OCI-M2 (cell line): ENCODE data around the gene FAAP100.

ENCODE experiments used
- DNase-seq: peaks from one replicate; lab custom pipeline; 2025; ENCODE audit not compliant: unreplicated experiment; lab: John Stamatoyannopoulos, UW

FAAP100 gene

DNA sequence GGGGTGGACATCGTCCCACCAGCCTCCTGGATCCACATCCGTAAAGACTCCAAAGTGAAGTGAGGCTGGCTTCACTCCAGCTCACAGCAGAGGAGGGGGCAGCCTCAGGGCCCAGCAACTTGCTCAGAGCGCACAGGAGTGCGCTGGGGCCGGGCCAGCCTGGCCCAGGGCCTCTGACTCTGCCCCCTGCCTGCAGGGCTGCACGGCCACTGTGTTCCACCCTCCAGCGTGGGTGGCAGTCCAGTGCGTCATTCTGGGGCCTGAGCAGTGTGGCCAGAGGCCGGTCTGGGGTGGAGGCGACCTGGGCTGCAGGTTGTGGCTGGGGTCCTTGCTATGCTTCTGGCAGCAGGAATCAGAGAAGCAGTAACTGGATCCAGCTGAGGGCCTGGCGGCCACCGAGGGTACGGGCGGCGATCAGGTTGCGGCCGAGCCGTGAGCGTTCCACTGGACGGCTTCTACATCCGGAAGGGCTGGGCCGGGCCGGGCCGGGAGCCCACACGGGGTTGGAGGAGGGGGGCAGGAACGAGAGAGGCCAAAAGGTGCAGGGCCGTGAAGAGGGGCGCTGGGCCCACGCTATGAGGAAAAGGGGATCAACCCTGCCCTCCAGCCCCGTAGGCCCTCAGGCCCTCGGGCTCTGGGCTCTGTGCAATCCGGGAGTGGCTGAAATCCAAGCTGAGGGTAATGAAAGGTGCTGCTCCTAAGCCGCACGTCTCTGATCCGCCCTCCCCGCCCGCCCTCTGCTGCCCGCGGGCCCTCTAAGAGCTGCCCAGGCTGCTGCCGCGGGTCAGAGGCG lies 24.4 kb downstream of the FAAP100 start, which contains the start of gene FSCN2:
TSS of gene FSCN2 (plus strand) at position 787 of the 793 bp plus-strand sequence. CDS start 155 bp downstream, outside the sequence.
- no peak for DNase-seq

DNA sequence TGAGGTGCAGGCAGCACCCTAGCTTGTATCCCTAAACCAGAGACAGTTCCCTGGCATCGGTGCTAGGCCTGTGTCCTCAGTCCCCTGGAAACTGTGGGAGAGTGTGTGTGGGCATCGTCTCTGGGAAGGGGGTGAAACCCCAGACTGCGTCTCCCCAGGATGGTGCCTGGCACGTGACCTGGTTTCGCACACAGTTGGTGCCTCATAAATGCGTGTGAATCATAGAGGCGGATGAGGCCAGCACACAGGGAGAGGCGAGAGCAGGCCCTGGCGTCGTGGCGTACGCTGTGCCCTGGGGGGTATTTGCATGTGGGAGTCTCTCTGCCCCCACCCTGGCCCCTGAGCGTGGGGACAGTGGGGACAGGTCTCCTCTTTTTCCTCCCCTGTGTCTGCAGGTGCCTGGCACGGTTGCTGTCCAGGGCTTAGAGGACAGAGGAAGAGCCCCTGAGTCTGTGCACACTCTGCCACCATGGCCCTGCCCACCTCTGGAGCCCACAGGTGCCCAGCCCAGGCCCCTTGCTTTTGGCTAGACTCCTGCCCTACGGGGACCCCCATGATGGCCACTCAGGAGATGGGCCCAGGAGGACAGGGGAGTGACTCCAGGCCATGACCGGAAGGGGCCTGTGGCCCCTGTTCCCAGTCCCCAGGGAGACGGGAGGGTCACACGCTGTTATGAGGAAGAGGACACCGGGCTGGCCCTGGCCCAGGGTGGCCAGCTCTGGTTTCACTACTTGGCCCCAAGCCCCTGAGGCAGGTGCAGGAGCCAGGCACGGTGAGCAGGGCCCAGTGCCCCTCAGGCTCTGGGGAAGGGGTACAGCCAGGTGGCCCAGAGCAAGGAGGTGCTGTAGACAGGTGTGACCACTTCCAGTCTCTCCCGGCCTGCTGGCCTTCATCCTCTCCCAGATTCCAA lies 25.2 kb downstream of the FAAP100 start:
- DNase-seq, result no peak

DNA sequence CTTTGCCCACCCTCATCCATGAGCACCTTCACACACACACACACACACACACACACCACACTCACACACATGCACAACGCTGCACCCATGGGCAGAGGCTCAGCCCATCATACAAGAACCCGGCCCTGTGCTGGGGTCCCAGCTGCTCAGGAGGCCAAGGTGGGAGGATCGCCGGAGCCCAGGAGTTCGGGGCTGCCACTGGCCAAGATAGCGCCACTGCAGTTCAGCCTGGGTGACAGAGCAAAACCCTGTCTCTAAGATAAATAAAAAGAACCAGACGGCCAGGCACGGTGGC lies 27.3 kb downstream of the FAAP100 start:
- DNase-seq, result no peak

DNA sequence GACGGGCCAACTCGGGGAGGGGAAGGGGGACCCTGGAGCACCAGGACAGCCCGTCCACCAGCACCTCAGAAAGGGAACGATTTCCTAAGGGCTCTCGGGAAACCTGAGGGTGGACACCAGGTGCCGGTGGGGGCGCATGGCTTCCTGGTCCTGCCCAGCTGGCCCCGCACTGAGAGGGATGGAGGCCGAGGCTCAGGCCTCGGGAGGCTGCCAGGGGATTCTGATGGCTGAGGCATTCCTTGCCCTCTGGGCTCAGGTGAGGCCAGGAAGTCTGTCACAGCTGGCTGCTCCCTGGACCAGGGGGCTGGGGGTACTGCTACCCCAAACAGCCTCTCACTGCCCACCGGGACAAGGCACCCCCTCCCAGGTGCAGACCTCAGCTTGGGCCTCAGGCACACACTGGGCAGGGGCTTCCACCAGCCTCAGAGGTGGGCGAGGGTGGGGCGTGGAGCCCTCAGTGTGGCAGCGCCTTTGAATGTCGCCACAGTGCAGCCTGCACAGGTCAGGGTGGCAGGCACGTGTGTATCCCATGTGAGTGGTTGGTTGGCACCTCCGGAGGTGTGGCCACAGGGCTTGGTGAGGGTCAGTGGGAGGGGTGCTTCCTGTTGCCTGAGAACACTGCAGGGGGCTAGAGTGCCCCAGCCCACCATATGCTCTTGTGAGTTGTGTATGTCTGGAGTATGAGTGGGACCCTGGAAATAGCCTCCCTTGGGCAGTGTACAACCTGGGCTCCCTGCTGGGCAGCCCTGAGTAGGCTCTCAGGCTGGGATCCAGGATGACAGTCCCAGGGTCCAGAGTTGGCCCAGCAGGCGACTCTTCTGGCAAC lies 27.9 kb downstream of the FAAP100 start:
- DNase-seq, result no peak

DNA sequence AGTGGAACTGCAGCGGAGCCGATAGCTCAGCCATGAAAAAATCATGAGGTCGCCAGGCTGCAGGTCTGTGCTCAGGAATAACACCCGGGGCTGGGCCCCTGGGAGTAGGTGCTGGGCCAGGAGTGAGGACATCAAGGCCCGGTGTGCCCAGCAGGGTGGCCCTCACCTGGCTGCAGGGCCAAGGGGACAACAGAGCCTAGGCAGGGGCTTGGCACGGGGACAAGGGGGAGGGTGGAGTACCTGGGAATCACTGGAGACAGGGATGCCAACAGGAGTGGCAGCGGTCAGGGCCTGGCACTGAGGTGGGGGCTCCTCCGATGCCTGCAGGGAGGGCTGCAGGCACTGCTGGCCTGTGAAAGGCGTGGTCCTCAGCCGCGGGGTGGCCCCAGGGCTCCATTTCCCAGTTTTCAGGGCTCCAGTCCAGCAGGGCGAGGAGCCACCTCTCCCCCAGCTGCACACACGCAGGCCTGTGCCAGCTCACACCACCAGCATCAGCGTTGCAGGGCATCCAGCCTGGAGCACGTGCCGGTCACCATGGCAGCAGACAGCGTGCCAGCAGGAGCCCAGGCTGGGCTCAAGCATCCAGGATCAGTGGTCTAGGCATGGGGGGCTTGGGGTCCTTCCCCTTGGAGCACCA lies 28.6 kb downstream of the FAAP100 start:
- no peak for DNase-seq

DNA sequence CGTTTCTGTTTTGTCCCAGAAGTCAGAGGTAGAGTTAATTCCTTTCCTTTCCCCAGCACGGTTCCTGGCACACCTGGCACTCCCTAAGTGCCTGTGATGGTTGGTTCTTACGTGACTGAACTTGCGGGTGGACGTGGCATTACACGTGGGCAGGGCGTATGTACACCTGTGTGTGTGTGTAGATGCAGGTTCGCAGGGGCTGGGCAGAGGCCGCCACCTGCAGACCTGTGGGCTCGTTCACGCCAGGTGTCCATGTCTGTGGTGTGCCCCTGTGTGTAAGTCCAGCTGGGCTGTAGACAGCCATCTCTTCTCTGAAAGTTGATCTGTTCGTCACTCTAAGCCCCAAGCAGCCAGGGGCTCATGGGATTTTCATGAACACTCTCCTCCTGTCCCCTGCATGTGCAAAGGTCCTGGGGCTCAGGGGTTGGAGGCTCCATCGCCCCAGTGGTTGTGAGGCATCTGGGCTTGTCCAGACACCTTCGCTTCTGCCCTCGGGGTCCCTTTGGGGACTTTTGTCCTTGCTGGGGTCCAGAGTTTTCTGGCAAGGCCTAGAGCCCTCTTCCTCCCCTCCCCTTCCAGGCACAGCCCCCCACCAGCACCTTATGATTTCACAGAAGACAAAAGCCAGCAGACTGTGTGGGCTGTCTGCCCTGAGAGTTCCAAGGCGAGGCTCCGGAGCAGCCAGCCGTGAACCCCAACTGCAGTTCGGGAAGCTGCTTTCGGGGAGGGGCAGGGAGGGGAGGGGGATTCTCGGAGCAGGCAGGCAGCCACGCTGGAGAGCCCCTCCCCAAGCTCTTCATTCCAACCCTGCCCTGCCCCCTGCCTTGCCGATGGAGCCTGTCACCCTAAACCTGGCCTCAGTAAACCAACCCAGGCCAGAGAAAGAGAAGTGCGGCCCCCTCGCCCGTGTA lies 29.4 kb downstream of the FAAP100 start:
- no peak for DNase-seq

DNA sequence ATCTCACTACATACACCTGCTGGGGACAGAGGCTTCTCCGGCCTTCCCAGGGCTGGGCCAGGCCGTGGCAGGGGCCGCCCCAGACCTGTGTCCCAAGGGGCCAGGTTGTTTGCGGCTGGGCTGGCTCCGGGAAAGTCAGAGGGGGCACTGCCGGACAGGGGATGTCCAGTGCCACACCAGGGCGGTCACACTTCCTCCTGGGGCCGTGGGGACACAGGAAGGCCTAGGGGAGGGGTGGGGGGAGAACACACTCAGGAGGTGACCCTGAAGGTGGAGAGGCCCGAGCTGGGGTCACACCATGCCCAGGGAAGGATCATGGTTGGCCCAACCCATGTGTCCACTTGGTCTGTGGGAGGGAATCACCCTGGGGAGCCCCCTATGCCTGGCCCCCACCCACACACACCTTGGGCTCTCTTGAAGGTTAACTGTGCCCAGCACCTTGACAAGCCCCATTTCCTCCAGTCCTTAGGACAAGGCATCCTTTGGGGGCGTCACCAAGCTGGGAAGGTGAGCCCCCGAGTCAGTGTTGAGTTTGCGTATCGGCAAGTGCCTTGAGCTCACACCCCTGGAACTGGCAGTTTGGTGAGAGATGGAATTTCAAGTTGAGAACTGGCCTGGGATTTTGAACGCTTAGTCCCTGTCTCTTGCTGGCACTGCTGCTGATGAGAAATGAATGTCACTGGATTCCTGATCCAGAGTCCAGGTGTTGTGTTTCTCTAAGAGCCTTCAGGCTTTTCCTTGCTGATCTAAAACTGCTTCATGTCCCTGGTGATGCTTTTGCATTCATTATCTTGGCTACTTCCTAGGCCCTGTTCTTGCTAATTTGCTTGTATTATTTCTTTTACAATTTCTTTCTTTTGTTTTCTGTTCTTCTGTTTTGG lies 31.9 kb downstream of the FAAP100 start:
- DNase-seq, result no peak

DNA sequence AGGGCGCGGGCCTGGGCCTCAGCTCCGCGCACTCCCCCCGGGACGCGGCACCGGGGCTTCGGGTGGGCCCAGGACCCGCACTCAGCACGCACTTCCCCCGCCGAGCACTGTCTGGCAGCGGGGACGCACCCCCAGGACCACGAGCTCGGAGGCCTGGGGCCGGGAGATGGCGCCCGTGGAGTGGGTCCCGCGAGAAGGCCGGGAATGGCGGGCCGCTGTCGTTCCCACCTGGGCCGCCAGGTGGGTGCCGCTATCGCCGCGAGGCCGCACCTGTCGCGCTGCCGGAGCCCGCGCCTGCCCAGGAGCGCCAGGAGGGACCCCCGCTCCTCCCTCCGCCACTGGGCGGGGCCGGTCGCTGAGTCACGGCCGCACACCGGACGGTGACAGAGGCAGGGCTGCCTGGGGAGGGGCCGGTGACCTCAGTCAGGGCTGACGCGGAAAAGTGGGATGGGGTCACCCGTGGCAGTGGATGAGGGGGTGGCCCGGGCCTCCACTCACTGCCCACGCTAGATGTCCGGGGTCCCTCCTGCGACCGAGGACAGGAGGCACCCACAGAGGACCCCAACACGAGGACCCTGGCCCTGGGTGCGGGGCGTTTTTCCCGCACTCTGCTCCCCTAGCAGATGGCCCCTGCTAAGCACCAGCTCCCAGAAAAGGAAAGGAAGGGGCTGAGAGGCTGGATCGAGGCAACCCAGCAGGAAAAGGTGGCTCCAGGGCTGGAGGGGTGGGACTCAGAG lies 32.7 kb downstream of the FAAP100 start:
- no peak for DNase-seq

DNA sequence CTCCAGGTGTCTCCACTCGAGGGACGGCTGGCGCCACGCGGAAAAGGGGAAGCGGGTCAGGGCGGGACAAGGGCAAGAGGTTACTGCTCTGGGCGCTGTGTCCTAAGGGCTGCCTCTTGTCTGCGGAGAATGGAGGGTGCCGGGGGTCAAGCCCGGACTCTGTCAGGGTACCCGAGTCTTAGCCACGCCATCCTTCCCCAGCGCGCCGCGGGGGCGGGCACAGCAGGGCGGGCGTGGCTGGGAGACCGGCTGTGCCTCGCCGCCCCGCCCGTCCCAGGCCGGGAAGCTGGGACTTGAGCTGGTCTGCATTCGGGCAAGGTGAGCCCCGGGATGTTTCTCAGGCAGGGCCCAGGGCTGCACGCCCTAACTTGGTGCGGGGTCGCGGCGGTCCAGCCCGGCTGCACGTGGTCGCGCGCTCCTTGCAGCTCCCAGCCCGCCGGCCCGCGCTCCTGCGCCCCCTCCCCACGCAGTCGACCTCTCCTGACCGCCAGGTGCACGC lies 33.3 kb downstream of the FAAP100 start:
- no peak for DNase-seq

DNA sequence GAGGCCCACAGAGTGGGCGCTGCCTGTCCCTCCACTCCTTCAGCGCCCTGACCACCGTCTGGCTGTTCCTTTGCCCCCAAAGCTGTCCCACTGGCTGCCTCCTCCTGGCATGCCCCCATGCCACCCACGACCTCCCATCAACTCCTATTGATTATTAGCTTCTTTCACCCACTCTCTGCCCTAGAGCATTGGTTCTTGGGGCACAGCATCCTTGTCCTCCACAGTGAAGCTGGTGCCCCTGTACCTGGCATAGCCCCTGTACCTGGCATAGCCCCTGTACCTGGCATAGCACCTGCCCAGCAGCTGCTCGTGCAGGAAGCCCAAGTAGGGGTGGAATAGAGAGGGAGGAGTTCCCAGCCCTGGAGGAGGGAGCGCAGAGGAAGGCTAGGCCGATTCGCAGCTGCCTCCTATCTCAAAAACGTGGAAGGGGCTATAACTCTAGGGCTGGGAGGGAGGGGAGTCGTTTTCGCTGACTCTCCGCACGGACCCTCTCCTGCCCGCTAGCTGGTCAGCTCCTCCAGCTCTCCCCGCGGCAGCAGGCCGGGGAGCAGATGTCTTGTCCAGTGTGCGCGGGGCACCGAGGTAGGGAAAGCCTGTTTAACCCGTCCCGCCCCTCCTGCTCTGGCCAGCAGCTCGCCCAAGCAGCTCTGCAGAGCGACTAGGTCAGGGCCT lies 33.9 kb downstream of the FAAP100 start:
- DNase-seq, result no peak

DNA sequence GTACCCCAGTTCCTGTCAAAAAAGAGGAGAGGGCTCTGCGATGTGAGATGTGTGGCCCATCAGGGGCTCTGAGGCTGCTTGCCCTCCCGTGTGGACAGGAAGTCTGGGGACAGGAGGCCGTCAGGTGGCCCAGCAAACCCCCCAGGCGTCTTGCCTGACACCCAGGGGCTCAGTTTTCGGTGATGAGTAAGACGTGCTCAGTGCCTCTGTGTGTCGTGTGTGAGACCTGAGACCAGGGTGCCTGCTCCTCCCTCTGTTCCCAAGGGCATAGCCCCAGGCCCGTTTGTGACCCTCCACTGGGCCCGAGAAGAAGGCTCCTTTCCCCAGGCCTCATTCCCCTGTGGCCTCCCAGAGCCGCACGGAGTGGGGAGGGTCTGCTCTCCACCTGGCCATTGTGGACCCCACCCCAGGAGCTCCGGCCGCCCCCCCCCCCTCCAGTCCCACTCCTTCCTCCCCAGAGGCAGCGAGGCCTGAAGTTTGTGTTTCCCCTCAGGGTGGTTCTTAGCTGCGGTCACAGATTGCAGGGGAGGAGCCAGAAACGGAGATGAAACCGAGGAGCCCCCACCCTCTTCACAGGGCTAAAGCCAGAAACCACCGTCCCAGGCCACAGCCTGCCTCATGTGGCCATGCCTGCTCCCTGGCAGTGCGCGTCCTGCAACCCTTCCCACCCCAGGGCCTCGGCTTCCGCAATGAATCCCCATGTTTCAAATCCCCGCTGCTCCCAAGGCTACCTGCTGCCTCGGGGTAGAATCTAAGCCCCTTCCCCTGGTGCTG lies 34.6 kb downstream of the FAAP100 start:
- no peak for DNase-seq

DNA sequence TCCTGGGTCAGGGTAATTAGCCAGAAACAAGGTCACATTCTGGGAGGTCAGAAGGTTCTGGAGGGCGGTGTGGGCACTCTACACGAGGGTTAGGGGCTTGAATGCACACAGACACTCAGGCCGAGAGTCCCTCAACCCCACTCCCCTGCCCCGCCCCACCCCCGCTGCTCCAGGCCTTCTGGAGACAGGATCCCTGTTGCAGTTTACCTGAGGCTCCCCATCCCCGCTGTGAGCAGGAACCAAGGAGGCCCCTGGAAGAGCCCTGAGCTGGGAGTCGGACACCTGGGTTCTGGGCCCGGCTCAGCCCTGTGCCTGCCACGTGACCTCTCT lies 35.2 kb downstream of the FAAP100 start:
- no peak for DNase-seq

DNA sequence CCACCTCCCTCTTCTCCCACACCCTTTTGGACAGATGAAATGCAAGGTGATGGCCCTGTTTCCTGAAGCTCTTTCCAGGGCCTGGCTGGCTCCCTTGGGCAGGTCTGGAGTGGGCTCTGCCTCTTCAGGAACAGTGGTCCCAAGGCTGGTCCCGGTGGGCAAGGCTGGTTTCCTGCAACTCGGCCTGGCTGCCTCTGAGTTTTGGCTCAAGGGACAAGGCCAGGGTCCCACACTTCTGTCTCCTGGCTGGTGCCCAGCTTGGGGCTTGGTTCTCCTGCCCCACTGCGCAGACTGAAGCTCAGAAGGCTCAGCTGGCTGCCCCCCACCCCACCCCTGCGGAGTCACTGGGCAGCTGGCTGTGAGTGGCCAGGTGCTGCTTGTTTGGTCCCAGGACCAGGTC lies 35.7 kb downstream of the FAAP100 start:
- DNase-seq, result no peak

DNA sequence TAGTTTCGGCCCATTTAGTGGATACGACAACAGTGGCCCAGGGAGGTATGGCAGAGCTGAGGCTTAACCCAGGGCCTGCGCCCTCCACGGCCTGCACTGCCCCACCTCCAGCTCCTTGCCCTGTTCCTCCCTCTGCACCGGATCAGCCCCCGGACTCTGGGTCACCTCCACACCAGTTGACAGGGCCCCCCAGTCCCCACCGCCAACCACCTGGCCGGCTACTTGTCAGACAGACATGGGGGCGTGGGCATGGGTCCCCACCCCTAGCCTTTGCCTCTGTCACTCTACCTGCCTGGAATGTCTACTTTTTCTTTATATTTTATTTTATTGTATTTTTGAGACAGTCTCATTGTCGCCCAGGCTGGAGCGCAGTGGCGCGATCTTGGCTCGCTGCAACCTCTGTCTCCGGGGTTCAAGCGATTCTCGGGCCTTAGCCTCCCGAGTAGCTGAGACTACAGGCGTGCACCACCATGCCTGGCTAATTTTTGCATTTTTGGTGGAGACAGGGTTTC lies 36.6 kb downstream of the FAAP100 start:
- no peak for DNase-seq

DNA sequence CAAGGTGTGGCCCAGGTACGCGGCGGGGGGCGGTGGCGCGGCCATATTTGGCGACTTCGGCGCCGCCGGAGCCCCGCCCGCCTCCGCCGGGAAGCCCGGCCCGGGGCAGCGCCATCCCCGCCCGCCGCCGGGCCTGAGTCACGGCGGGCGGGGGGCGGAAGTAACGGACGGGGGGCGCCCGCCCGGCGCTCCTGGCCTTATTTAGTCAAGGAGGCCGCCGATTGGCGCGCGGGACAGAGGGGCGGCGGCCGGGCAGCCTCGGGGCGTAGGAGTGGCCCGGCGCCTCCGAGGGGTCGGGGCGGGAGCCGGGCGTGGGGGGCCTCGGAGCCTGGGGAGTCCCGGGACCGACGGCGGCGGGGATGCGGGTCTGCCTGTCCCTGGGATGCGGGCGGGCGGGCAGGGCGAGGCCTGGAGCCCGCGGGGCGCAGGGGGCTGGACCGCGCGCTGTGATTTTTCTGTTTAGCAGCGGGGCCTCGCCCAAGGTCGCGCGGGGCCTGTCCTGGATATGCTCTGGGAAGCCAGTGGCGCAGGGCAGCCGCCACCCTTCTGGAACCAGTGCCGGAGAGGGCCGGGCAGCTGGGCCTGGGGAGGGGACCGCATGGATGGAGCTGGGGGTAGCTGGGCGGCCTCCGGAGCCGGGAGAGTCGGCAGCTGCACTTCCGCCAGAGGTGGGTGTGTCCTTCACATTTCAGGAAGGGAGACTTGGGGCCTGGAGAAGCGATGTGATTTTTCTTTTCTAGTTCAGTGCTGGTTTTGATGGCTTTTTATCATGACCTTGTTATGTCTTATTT lies 37.2 kb downstream of the FAAP100 start:
- no peak for DNase-seq

DNA sequence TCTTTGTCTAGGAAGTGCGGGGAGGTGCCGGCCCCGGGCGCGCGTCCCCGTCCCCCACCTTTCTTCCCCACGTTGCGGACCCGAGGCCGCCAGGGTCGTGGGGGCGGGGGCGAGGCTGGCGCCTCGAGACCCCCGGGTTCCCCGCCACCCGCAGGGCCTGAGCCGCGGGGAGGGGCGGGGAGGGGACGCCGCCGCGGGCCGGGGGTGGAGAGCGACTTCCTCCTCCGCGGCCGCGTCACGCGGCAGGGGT lies 37.7 kb downstream of the FAAP100 start:
- no peak for DNase-seq
